Natural killer cell (primary cell): ENCODE results near the gene KRT6C. TPM values are rescaled to one million over a fixed set of nuclear protein-coding genes. Genes with fewer than 3 reads are reported as not detected.

ENCODE experiments used
- ATAC-seq, 3 donors: fragments of 150-1000 bp in 2 of 3; fragments of 200-7000 bp in 1 of 3; cut with Tn5 transposase; 1 replicate in 1 of 3; 2 replicates in 2 of 3; pipeline ENCODE4 v1.10.0; 2021; ENCODE audit warnings: mild to moderate bottlenecking in 2 of 3, moderate library complexity in 2 of 3
- DNase-seq, 2 donors: peaks; one replicate each; pipeline versions ENCODE4 v3.0.0 to v3.0.0-alpha.2; 2013 to 2021; ENCODE audit warnings: mixed read lengths in 1 of 2
- H3K27ac ChIP-seq: one replicate; pipeline ENCODE4 v1.5.1; 2013; ENCODE audit warnings: mild to moderate bottlenecking, low read length
- H3K27me3 ChIP-seq: one replicate; pipeline ENCODE4 v1.6.1; 2013; ENCODE audit warnings: low read length; ENCODE audit not compliant: control insufficient read depth, insufficient read depth
- H3K36me3 ChIP-seq: one replicate; pipeline ENCODE4 v1.6.1; 2013; ENCODE audit warnings: low read length; ENCODE audit not compliant: control insufficient read depth, insufficient read depth
- H3K4me1 ChIP-seq: one replicate; pipeline ENCODE4 v1.6.1; 2013; ENCODE audit warnings: low read length; ENCODE audit not compliant: control insufficient read depth, insufficient read depth
- H3K4me3 ChIP-seq: one replicate; pipeline ENCODE4 v1.5.1; 2013; ENCODE audit warnings: low read length
- H3K9me3 ChIP-seq: one replicate; pipeline ENCODE4 v1.6.1; 2013; ENCODE audit warnings: low read length; ENCODE audit not compliant: control insufficient read depth, insufficient read depth
- H3K27ac Mint-ChIP-seq, 2 donors: one replicate each; pipeline ENCODE4 v1.8.0; 2022; ENCODE audit warnings: mild to moderate bottlenecking in 2 of 2, mixed read lengths in 2 of 2, moderate library complexity in 1 of 2
- H3K27me3 Mint-ChIP-seq, 2 donors: one replicate each; pipeline ENCODE4 v1.8.0; 2022; ENCODE audit warnings: low read depth in 2 of 2, mixed read lengths in 2 of 2
- H3K36me3 Mint-ChIP-seq: one replicate; pipeline ENCODE4 v1.8.0; 2022; ENCODE audit warnings: mixed read lengths
- H3K4me1 Mint-ChIP-seq, 2 donors: one replicate each; pipeline ENCODE4 v1.8.0; 2022; ENCODE audit warnings: mixed read lengths in 2 of 2
- H3K4me3 Mint-ChIP-seq: one replicate; pipeline ENCODE4 v1.8.0; 2022; ENCODE audit warnings: mild to moderate bottlenecking, moderate library complexity, mixed read lengths
- H3K9me3 Mint-ChIP-seq, 2 donors: one replicate each; pipeline ENCODE4 v1.8.0; 2022; ENCODE audit warnings: mixed read lengths in 2 of 2
- WGBS: methylation state at CpG from one replicate; pipeline ENCODE4 v1.1.7; 2013; ENCODE audit warnings: missing lambda C conversion rate; ENCODE audit not compliant: insufficient coverage; 5-methylcytosine and 5-hydroxymethylcytosine counted together
- intact Hi-C: fragments of 100-400 bp; cut with micrococcal nuclease; formaldehyde crosslinking; loops from one replicate; pipeline ENCODE4 v1.14.2; 2022
- total RNA-seq, 4 donors: library from RNA; stranded (reverse); fragments of 120-200 nt in 1 of 4; gene quantifications; one replicate each; pipeline versions ENCODE4 v1.2.3 to v1.2.4, GENCODE V29; 2013 to 2022
- TF ChIP-seq, protein P1 (sequence below): fragments of 200-600 bp; IDR thresholded peaks from one replicate; pipeline ENCODE4 v1.8.0; 2022; ENCODE audit warnings: antibody characterized with exemption

The KRT6C gene
- total RNA-seq, 3 donors from 2014 or later (not counting 1 experiment from before 2014, with no cell fraction given): not detected

DNA sequence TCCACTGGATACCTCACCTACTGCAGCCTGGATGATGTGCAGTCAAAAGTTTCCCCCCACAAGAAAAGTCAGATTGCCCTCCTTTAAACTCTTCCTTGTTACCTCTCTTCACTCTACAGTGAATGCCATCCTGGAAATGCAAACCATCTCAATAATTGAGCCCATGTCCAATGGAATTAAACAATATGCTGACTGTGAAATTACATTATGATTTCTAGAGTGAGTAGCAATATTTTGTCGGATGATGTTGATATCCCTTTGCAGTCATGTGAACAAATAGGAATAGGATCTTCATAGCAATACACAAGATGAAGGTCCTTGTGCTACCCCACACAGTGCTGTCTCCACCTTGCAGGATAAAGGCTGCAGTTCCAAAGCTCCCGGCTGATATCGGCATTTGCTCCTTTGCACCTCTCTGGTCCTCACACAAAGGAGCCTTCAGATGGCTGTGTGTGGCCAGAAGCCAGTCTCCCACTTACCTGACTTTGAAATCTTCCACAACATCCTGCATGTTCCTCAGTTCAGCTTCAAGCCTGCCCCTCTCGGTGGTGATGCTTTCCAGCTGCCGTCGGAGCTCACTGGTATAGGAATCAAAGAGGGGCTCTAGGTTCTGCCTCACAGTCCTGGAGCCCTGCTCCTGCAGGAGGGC, 40.9 kb downstream of the KRT6C start:
- H3K27ac ChIP-seq: no peak overlapping the region
- H3K9me3 ChIP-seq: no peaks in the 10 kb centered on the region
- H3K27me3 ChIP-seq: peaks cover 2% of the 10 kb centered on the region
- Mint-ChIP-seq H3K27me3 (peaks cover 37 to 64% of the 10 kb centered on the region in 2 donors), H3K9me3 (no peaks in the 10 kb centered on the region), H3K27ac (no peak overlapping the region), H3K4me3 (no peak overlapping the region), H3K36me3 (no peaks in the 10 kb centered on the region), H3K4me1 (no peaks in the 10 kb centered on the region)
- H3K4me3 ChIP-seq: no peak overlapping the region
- intact Hi-C loops: no loop called here
- TF ChIP-seq, protein P1, sequence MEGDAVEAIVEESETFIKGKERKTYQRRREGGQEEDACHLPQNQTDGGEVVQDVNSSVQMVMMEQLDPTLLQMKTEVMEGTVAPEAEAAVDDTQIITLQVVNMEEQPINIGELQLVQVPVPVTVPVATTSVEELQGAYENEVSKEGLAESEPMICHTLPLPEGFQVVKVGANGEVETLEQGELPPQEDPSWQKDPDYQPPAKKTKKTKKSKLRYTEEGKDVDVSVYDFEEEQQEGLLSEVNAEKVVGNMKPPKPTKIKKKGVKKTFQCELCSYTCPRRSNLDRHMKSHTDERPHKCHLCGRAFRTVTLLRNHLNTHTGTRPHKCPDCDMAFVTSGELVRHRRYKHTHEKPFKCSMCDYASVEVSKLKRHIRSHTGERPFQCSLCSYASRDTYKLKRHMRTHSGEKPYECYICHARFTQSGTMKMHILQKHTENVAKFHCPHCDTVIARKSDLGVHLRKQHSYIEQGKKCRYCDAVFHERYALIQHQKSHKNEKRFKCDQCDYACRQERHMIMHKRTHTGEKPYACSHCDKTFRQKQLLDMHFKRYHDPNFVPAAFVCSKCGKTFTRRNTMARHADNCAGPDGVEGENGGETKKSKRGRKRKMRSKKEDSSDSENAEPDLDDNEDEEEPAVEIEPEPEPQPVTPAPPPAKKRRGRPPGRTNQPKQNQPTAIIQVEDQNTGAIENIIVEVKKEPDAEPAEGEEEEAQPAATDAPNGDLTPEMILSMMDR: no peak
- 95% methylated on average over 6 of the region's 6 CpGs for WGBS
- DNase-seq: no peak
- no peaks in the 10 kb centered on the region for H3K4me1 ChIP-seq
- ATAC-seq: no peak
- H3K36me3 ChIP-seq: no peaks in the 10 kb centered on the region

DNA sequence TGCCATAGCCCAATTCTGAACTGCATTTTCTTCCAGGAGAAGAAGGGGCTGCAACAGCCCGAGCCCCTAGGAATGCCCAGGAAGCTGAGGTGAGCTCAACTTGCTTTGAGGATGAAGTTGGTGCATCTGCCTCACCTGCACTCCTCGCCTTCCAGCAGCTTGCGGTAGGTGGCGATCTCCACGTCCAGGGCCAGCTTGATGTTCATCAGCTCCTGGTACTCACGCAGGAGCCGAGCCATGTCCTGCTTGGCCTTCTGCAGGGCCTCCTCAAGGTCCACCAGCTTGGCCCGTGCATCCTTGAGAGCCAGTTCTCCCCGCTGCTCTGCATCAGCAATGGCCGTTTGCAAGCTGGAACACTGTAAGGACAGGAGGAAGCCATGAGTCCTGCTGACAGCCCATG, 45.5 kb downstream of the KRT6C start:
- 78% methylated on average over 10 of the region's 10 CpGs for WGBS
- Histone ChIP-seq H3K27ac (no peak overlapping the region), H3K4me3 (no peak overlapping the region), H3K36me3 (no peaks in the 10 kb centered on the region), H3K4me1 (no peaks in the 10 kb centered on the region), H3K9me3 (no peaks in the 10 kb centered on the region), H3K27me3 (peaks cover 2% of the 10 kb centered on the region)
- no peaks in the 10 kb centered on the region for H3K9me3 Mint-ChIP-seq
- H3K4me3 Mint-ChIP-seq: no peak overlapping the region
- H3K27me3 Mint-ChIP-seq: peaks cover 23 to 44% of the 10 kb centered on the region in 2 donors
- ATAC-seq (no peak), DNase-seq (no peak)
- H3K4me1 Mint-ChIP-seq: no peaks in the 10 kb centered on the region
- intact Hi-C loops: no loop called here
- no peaks in the 10 kb centered on the region for H3K36me3 Mint-ChIP-seq
- H3K27ac Mint-ChIP-seq: no peak overlapping the region
- TF ChIP-seq, protein P1: no peak

DNA sequence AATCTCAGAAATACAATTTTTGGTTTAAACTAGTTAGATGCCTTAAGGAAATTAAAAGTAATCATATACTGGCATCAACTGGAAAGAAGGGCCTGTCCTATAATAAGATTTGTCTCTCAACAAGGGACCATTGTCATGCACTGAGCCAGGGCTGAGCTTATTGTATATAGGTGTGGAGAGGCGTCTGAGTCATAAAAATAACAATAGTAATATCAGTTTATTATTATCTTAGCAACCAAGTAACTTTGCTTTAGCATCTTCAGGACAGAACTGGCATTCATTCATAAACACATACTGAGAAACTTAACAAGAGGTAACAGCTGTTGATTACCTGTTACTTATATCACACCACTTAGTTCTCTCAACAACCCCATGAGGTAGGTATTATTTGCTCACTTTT, 46.5 kb downstream of the KRT6C start:
- Histone ChIP-seq H3K27ac (no peak overlapping the region), H3K9me3 (no peaks in the 10 kb centered on the region), H3K4me1 (no peaks in the 10 kb centered on the region), H3K4me3 (no peak overlapping the region), H3K36me3 (no peaks in the 10 kb centered on the region), H3K27me3 (peaks cover 2% of the 10 kb centered on the region)
- DNase-seq (no peak), ATAC-seq (no peak)
- TF ChIP-seq, protein P1: no peak
- Mint-ChIP-seq H3K4me1 (no peaks in the 10 kb centered on the region), H3K4me3 (no peak overlapping the region), H3K27me3 (peaks cover 21 to 42% of the 10 kb centered on the region in 2 donors), H3K36me3 (no peaks in the 10 kb centered on the region), H3K27ac (no peak overlapping the region), H3K9me3 (no peaks in the 10 kb centered on the region)
- intact Hi-C loops: no loop called here
- no CpG with 5 or more reads among the region's 1 CpG for WGBS

DNA sequence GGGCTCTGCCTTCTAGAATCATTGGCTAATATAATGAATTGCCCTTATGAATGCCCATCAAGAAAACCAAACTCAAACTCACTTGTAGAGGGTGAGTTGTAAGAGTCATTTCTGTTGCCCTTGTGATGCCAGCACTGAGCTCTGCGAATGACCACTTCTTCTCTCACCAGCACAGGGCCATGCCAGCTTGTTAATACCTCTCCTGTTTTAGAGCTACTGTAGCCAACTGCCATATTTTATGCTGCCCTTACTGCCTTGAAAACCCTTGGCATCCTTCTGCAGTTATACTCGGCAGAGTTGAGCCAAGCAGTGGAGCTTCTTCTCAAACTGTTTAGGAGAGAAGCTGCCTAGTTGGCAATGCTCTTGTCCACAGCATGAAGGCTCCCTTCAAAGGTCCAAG, 47.6 kb downstream of the KRT6C start:
- no peak overlapping the region for H3K4me3 ChIP-seq
- TF ChIP-seq, protein P1: no peak
- ATAC-seq (no peak), DNase-seq (no peak)
- 91% methylated on average over 2 of the region's 2 CpGs for WGBS
- Mint-ChIP-seq H3K4me1 (no peaks in the 10 kb centered on the region), H3K4me3 (no peak overlapping the region), H3K27me3 (peaks cover 26 to 37% of the 10 kb centered on the region in 2 donors), H3K9me3 (no peaks in the 10 kb centered on the region), H3K27ac (no peak overlapping the region), H3K36me3 (no peaks in the 10 kb centered on the region)
- no peaks in the 10 kb centered on the region for H3K4me1 ChIP-seq
- no peaks in the 10 kb centered on the region for H3K9me3 ChIP-seq
- H3K27me3 ChIP-seq: no peaks in the 10 kb centered on the region
- H3K36me3 ChIP-seq: no peaks in the 10 kb centered on the region
- intact Hi-C loops: no loop called here
- H3K27ac ChIP-seq: no peak overlapping the region
